ENCODE results near the gene CLCN7.

The CLCN7 gene

GRCh38 chr16:1395444-1396031, 79.3 kb downstream of the CLCN7 start:
- DNase-seq: no peak
